NCI-H446 (cell line): ENCODE data around the gene NR1H3.
A peak's percentile ranks its signal among the peaks of the same experiment; 100 is the strongest.

ENCODE experiments used
- DNase-seq, 2 experiments: peaks; one replicate each; lab custom pipeline; 2025; lab: John Stamatoyannopoulos, UW

The NR1H3 gene

GRCh38 chr11:47269829-47270305 lies 12.1 kb downstream of the NR1H3 start, which contains the start of gene MADD:
Gene MADD, plus strand, starts transcription at chr11:47270133.
- DNase-seq: peak; percentile 83 to 93

GRCh38 chr11:47270331-47271271 lies 12.8 kb downstream of the NR1H3 start:
- no peak for DNase-seq

- DNase-seq: no peak
These were observed 13.5 kb downstream of the NR1H3 start for GRCh38 chr11:47271328-47271727.

GRCh38 chr11:47271961-47272661 lies 14.3 kb downstream of the NR1H3 start:
- peak in 1 of 2 experiments; percentile 20 for DNase-seq

GRCh38 chr11:47272706-47273105 lies 14.9 kb downstream of the NR1H3 start:
- no peak for DNase-seq

- DNase-seq: no peak
These were observed 16.9 kb downstream of the NR1H3 start for GRCh38 chr11:47274495-47275235.

GRCh38 chr11:47276923-47277322 lies 19.1 kb downstream of the NR1H3 start:
- DNase-seq: no peak

GRCh38 chr11:47278058-47278457 lies 20.3 kb downstream of the NR1H3 start:
- DNase-seq: no peak

- DNase-seq: no peak
These were observed 21.0 kb downstream of the NR1H3 start for GRCh38 chr11:47278769-47279168.

- no peak for DNase-seq
These were observed 22.3 kb downstream of the NR1H3 start for GRCh38 chr11:47280099-47280498.

GRCh38 chr11:47280860-47281259 lies 23.1 kb downstream of the NR1H3 start:
- DNase-seq: no peak

GRCh38 chr11:47282462-47282861 lies 24.7 kb downstream of the NR1H3 start:
- no peak for DNase-seq

- no peak for DNase-seq
These were observed 26.4 kb downstream of the NR1H3 start for GRCh38 chr11:47284151-47284550.

- DNase-seq: no peak
These were observed 28.4 kb downstream of the NR1H3 start for GRCh38 chr11:47285969-47286770.

- no peak for DNase-seq
These were observed 30.3 kb downstream of the NR1H3 start for GRCh38 chr11:47288066-47288465.

- DNase-seq: no peak
These were observed 32.1 kb downstream of the NR1H3 start for GRCh38 chr11:47289856-47290255.

GRCh38 chr11:47295385-47295784 lies 37.6 kb downstream of the NR1H3 start:
- no peak for DNase-seq

GRCh38 chr11:47296045-47296444 lies 38.2 kb downstream of the NR1H3 start:
- DNase-seq: no peak

GRCh38 chr11:47299078-47299477 lies 41.3 kb downstream of the NR1H3 start:
- no peak for DNase-seq

GRCh38 chr11:47302853-47303252 lies 45.1 kb downstream of the NR1H3 start:
- DNase-seq: no peak

GRCh38 chr11:47305734-47306483 lies 48.1 kb downstream of the NR1H3 start:
- no peak for DNase-seq
